Measurements from ENCODE around the gene ATXN7L3.
"Not testable (repeated sequence)": the region's sequence is repeated elsewhere in the genome, so short reads cannot be mapped to it uniquely, and the experiment has no call there.

The ATXN7L3 gene

GRCh38 chr17:44149750-44150329 lies 49.8 kb downstream of the ATXN7L3 start:
- intact Hi-C loops (cut with DNase I; ENCODE audit: low total_unique reads): loop anchor here (10.0 kb wide), 1 partner anchor 195 kb away; the partner anchor contains the start of gene PYY
- Histone ChIP-seq H3K9me3 (no peaks in the 10 kb centered on the region), H3K27me3 (no peaks in the 10 kb centered on the region), H3K27ac (no peak overlapping the region), H3K4me1 (no peaks in the 10 kb centered on the region), H3K36me3 (no peaks in the 10 kb centered on the region), H3K4me3 (no peak overlapping the region)
- no peak for TF ChIP-seq CTCF (IDR thresholded peaks at IDR 0.05)
- DNase-seq: no peak

- H3K9me3 ChIP-seq; DNase-seq; H3K27ac ChIP-seq; H3K4me1 ChIP-seq; H3K4me3 ChIP-seq; H3K36me3 ChIP-seq; H3K27me3 ChIP-seq; intact Hi-C loops (cut with DNase I; ENCODE audit: low total_unique reads): not testable (repeated sequence)
Observed at GRCh38 chr17:44149066-44149465, 50.6 kb downstream of the ATXN7L3 start.

GRCh38 chr17:44147812-44148211 lies 51.9 kb downstream of the ATXN7L3 start:
- Histone ChIP-seq H3K9me3 (no peaks in the 10 kb centered on the region), H3K4me1 (no peaks in the 10 kb centered on the region), H3K4me3 (no peak overlapping the region), H3K36me3 (no peaks in the 10 kb centered on the region), H3K27me3 (no peaks in the 10 kb centered on the region), H3K27ac (no peak overlapping the region)
- no peak for TF ChIP-seq CTCF (IDR thresholded peaks at IDR 0.05)
- intact Hi-C loops (cut with DNase I; ENCODE audit: low total_unique reads): no loop called here
- no peak for DNase-seq

- H3K9me3 ChIP-seq: no peaks in the 10 kb centered on the region
- TF ChIP-seq CTCF (IDR thresholded peaks at IDR 0.05): no peak
- H3K4me1 ChIP-seq: peaks cover 0 to 8% (median 5%) of the 10 kb centered on the region in 4 donors
- H3K27me3 ChIP-seq: no peaks in the 10 kb centered on the region
- intact Hi-C loops (cut with DNase I; ENCODE audit: low total_unique reads): no loop called here
- DNase-seq: no peak
- H3K27ac ChIP-seq: no peak overlapping the region
- no peak overlapping the region for H3K4me3 ChIP-seq
- no peaks in the 10 kb centered on the region for H3K36me3 ChIP-seq
Observed at GRCh38 chr17:44146375-44147346, 53.0 kb downstream of the ATXN7L3 start.

- H3K27ac ChIP-seq: no peak overlapping the region
- DNase-seq: no peak
- H3K36me3 ChIP-seq: no peaks in the 10 kb centered on the region
- TF ChIP-seq CTCF (IDR thresholded peaks at IDR 0.05): no peak
- no peaks in the 10 kb centered on the region for H3K27me3 ChIP-seq
- H3K9me3 ChIP-seq: no peaks in the 10 kb centered on the region
- peaks cover 0 to 12% (median 7%) of the 10 kb centered on the region in 4 donors for H3K4me1 ChIP-seq
- no peak overlapping the region for H3K4me3 ChIP-seq
- intact Hi-C loops (cut with DNase I; ENCODE audit: low total_unique reads): no loop called here
Observed at GRCh38 chr17:44144966-44145739, 54.5 kb downstream of the ATXN7L3 start.

- H3K36me3 ChIP-seq; H3K9me3 ChIP-seq; DNase-seq; H3K4me3 ChIP-seq; H3K27ac ChIP-seq; H3K27me3 ChIP-seq; intact Hi-C loops (cut with DNase I; ENCODE audit: low total_unique reads): not testable (repeated sequence)
- H3K4me1 ChIP-seq: peaks cover 0 to 12% (median 7%) of the 10 kb centered on the region in 4 donors
Observed at GRCh38 chr17:44143921-44144320, 55.8 kb downstream of the ATXN7L3 start.
